ENCODE data around the gene RPLP2. TPM values are rescaled to one million over a fixed set of nuclear protein-coding genes. Genes with fewer than 3 reads are reported as not detected.

RPLP2 gene
- total and polyA plus RNA-seq, 2 of the 4 experiments (the other 2 are of a cell fraction), result 59.9 to 1,897 TPM

DNA sequence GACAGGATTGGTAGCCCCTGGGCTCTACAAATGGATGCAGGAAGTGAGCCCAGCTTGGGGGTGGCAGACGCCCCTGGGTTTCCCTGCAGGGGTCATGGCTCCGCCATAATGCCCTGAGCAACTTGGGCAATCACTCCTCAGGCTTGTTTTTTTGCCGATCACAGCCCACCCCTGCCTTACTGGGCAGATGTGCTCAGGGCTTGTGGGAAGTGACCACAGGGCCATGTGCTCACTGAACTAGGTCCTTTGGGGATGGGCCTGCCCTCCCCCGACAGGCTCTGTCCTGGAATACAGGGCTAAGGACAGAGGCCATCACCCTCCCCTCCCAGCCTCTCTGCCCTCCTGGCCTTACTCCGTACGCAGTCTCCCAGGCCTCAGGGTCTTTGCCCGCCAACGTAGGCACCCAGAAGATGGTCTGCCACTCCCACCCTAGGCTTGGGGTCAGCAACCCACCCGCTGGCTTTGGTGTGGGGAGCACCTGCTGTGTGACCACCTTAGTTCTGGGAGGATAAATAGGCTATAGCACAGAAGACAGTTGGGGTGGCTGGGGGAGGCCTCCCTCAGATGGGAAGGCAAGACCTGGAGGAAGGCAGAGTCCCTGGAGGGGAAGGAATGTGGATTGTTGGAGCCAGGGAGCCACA, 3.8 kb downstream of the RPLP2 start:
- Histone ChIP-seq H2AFZ (replicated peaks; ENCODE audit: low read length, poor library complexity) (peak overlapping the region; percentile 49), H2AK5ac (ENCODE audit: low read depth, low read length) (no peak overlapping the region), H3K23ac (ENCODE audit: low read depth, low read length) (no peak overlapping the region), H3K18ac (ENCODE audit: low read depth, low read length) (no peak overlapping the region), H3K4ac (ENCODE audit: low read depth, low read length) (no peak overlapping the region), H3K36me3 (ENCODE audit: control insufficient read depth, insufficient read depth, low read length) (peaks cover 30% of the 10 kb centered on the region), H3K4me3 (ENCODE audit: insufficient read depth, low read depth, low read length) (no peak overlapping the region), H3K27ac (ENCODE audit: insufficient read depth, low read length) (no peak overlapping the region), H2BK15ac (ENCODE audit: low read depth, low read length) (no peak overlapping the region), H4K5ac (ENCODE audit: low read depth, low read length) (no peak overlapping the region), H3K4me1 (ENCODE audit: control insufficient read depth, insufficient read depth, low read length) (peaks cover 7% of the 10 kb centered on the region), H3K4me2 (ENCODE audit: low read depth, low read length) (no peak overlapping the region), H2BK120ac (ENCODE audit: low read depth, low read length) (no peak overlapping the region), H4K20me1 (ENCODE audit: insufficient read depth, low read length) (peaks cover 38% of the 10 kb centered on the region), H4K91ac (ENCODE audit: insufficient read depth, low read depth, low read length) (no peak overlapping the region), H2AK9ac (replicated peaks; ENCODE audit: low read depth, low read length, poor library complexity) (no peak overlapping the region), H4K8ac (ENCODE audit: low read depth in 2 of 2, low read length in 2 of 2) (no peak overlapping the region), H3K79me1 (ENCODE audit: low read depth in 1 of 2, low read length in 2 of 2) (peaks cover 25 to 44% of the 10 kb centered on the region in 2 experiments), H2BK5ac (ENCODE audit: low read depth, low read length, poor library complexity, severe bottlenecking) (no peak overlapping the region), H3K9ac (ENCODE audit: low read depth, low read length) (no peak overlapping the region), H3K56ac (ENCODE audit: extremely low read depth, insufficient read depth, low read length) (no peak overlapping the region), H3K9me3 (ENCODE audit: control insufficient read depth, insufficient read depth, low read length) (no peaks in the 10 kb centered on the region), H2BK20ac (ENCODE audit: low read depth, low read length) (no peak overlapping the region), H3K14ac (replicated peaks; ENCODE audit: low read depth, low read length) (no peak overlapping the region), H3K27me3 (ENCODE audit: control insufficient read depth, insufficient read depth, low read length) (no peaks in the 10 kb centered on the region), H3K9me1 (ENCODE audit: insufficient read depth, low read length) (no peaks in the 10 kb centered on the region)
- 70% methylated on average over 2 of the region's 9 CpGs; no CpG with 5 or more reads in 1 of the 2 experiments for WGBS, 2 experiments (ENCODE audit: extremely low coverage in 2 of 2, insufficient read length in 1 of 2)
- in situ Hi-C loops (cut with MboI; ENCODE audit: low sequenced_read_pairs) (no loop called here), dilution Hi-C loops (cut with HindIII; ENCODE audit: low sequenced_read_pairs, unreplicated experiment) (no loop called here), intact Hi-C loops (cut with micrococcal nuclease) (no loop called here)
- no peak for TF ChIP-seq RCOR1 (IDR thresholded peaks at IDR 0.05; ENCODE audit: insufficient replicate concordance, low read length)
- TF ChIP-seq MXI1 (IDR thresholded peaks at IDR 0.05; ENCODE audit: borderline replicate concordance, low read depth, low read length), result no peak
- TF ChIP-seq RAD21 (IDR thresholded peaks at IDR 0.05; ENCODE audit: low read length), result no peak
- no peak for TF ChIP-seq CHD1 (IDR thresholded peaks at IDR 0.05; ENCODE audit: low read depth, low read length)
- TF ChIP-seq POLR2A (IDR thresholded peaks at IDR 0.05; ENCODE audit: low read depth, low read length), result peak; percentile 59
- TF ChIP-seq, protein P1, sequence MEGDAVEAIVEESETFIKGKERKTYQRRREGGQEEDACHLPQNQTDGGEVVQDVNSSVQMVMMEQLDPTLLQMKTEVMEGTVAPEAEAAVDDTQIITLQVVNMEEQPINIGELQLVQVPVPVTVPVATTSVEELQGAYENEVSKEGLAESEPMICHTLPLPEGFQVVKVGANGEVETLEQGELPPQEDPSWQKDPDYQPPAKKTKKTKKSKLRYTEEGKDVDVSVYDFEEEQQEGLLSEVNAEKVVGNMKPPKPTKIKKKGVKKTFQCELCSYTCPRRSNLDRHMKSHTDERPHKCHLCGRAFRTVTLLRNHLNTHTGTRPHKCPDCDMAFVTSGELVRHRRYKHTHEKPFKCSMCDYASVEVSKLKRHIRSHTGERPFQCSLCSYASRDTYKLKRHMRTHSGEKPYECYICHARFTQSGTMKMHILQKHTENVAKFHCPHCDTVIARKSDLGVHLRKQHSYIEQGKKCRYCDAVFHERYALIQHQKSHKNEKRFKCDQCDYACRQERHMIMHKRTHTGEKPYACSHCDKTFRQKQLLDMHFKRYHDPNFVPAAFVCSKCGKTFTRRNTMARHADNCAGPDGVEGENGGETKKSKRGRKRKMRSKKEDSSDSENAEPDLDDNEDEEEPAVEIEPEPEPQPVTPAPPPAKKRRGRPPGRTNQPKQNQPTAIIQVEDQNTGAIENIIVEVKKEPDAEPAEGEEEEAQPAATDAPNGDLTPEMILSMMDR (conservative IDR thresholded peaks at IDR 0.05; ENCODE audit: low read depth, low read length), result no peak
- BruUV-seq (replicated peaks), result no TSS peak
- ChIA-PET CTCF (no interaction called here), POLR2A (ENCODE audit: unreplicated experiment) (no interaction called here)
- ATAC-seq (ENCODE audit: low read depth), result no peak
- DNase-seq, result no peak
